HG02610 (cell line): Measurements from ENCODE around the gene RHCE.
"Not testable (repeated sequence)": the region's sequence is repeated elsewhere in the genome, so short reads cannot be mapped to it uniquely, and the experiment has no call there.

Experiments
- ATAC-seq: cut with Tn5 transposase; IDR thresholded peaks from one replicate; pipeline ENCODE4 v1.9.1; 2021; ENCODE audit warnings: mild to moderate bottlenecking, moderate library complexity; ENCODE audit not compliant: unreplicated experiment

The RHCE gene

DNA sequence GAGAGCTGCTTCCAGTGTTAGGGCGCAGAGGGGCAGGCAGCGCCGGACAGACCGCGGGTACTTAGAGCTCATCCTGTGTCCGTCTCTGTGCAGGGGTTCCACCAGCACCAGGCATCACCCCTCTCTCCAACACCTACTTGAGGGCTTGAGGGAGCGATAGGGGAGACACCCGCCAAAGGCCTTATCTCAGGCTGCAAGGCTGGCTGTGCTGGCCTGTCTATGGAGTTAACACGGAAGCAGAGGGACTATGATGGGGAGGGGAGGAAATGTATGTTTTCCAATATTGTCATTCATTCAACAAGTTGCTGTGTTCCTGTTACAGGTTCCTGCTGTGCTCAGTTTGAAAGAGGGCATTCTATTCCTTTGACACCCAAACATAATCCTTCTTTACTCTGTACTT lies at the start of gene RHCE:
Gene RHCE (minus strand): TSS at position 111 of the 400 bp plus-strand sequence. CDS start 39 bp downstream, at position 72.
- ATAC-seq = not testable (repeated sequence)

DNA sequence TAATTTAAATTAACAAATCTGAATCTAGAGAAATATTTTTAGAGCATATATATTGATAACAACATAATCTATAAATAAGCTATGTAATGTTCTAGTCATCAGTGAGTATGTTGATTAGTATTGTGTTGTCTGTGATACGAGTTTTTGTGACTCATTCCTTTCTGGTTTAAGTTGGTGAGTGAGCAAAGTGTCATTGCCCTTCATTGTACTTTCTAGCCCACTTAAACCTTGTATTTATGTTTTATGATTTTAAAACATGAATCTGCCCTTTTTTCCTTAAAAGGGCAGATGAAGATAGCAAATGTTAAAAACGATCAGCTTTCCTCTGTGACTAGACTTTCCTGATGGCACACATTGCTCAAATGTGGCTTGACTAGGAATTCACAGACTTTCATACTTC lies 48.6 kb upstream of the RHCE start:
- no peak for ATAC-seq

DNA sequence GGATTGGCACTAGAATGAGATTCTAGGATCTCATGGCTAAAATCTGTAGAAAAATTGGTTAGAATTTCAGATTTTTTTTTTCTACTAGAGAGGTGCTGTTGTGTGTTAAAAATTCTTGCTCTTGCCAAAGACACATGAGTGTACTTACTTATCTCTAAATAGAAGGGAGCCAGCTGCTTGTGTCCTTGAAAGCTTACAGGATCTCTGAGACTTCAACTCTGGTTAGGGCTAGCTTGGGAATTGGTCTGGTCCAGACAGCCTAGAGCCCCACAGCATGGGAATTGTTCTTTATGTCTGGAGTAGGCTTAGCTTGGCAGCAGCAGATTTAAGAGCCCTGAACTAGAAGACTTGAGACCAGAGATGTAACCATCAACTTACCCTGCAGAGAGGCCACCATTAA lies 47.4 kb upstream of the RHCE start:
- no peak for ATAC-seq

DNA sequence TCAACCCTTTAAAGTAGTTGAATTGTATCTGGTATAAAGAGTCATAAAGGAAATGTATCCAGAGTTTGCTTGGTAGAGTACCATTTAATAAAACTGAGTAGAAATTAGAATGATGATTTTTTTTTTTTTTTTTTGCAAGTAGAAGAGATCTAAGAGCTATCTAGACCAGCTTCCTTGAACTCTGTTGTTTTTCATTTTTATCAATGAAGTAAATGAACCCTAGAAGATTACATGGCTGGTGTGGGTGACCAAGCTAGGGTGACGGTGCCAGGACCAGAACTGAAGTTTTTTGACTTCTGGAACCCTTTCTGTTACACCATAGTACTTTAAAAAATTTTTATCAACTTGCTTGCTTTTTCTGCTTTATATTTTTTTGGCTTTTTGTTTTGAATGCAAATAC lies 47.0 kb upstream of the RHCE start:
- ATAC-seq = no peak

DNA sequence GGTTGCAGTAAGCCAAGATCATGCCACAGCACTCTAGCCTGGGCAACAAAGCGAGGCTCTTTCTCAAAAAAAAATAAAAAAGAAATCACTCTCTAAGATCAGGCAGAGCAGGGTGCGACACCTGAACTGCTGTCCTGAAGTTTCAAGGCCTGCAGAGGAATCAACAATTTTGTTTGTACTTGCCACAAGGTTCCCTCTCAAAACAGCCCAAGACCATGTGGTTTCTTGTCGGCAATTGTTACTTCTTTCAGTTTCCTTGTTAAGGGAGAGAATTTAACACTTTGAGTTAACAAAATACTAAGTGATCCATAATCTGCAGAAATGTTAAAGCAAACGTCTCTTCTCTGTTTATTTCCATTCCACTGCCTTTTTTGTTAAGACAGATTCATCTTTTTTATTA lies 46.6 kb upstream of the RHCE start:
- ATAC-seq = no peak

DNA sequence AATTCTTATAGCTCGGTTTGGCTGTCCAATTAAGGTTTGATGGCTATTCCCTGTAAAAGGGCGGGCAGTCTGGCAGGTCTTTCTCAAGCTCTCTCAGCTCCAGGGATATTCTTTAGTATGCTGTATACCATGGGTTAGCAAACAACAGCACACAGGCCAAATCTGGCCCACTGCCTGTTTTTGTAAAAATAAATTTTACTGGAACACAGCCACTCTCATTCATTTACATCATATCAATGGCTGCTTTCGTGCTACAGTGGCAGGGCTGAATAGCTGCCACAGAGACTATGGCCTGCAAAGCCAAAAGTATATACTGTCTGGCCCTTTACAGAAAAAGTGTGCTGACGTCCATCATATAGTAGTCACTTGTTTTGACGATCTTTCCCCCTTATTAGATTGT lies 42.1 kb upstream of the RHCE start:
- ATAC-seq = no peak

DNA sequence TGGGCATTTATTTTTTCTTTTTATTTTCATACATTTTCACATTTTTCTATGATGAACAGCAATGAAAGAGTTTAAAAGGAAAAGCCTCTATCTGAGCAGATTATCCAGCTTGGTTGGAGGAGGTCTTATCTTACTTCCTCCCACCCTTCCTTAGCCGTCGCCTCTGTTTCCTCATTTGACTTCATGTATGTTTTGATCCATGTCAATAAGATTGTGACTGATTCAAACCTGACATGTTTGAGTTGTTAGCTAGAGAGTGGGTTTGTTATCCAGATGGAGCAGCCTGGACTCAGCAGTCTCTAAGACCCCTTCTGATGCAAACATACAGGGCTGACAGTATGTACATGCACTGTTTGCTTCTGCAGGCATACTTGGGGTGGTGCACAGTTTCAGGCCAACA lies 41.2 kb upstream of the RHCE start:
- no peak for ATAC-seq

DNA sequence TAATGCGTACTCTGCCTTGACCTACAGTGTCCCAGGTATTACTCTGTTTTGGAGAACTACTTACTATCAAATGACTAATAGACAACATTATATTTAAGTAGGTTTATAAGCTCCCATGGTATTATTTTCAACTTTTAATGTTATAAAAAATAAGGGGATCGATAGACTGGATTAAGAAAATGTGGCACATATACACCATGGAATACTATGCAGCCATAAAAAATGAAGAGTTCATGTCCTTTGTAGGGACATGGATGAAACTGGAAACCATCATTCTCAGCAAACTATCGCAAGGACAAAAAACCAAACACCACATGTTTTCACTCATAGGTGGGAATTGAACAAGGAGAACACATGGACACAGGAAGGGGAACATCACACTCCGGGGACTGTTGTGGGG lies 40.2 kb upstream of the RHCE start:
- not testable (repeated sequence) for ATAC-seq

DNA sequence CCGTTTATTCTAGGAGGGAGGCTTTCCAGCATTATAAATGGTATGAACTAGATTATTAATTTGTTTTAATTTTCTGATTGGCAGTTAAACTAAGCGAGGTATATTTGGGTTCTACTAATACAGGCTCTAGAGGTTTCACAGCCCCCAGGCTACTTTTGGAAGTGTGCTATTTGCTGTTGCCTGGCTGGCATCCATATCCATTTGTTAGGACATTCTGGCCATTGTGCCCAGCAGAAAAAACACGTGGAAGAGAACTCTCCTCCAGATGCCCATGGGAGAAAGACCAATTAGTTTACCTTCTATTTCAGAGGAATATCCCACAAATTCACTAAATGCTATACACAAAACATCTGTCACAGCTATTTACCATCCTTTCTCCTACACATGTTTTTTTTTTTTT lies 39.4 kb upstream of the RHCE start:
- ATAC-seq = no peak

DNA sequence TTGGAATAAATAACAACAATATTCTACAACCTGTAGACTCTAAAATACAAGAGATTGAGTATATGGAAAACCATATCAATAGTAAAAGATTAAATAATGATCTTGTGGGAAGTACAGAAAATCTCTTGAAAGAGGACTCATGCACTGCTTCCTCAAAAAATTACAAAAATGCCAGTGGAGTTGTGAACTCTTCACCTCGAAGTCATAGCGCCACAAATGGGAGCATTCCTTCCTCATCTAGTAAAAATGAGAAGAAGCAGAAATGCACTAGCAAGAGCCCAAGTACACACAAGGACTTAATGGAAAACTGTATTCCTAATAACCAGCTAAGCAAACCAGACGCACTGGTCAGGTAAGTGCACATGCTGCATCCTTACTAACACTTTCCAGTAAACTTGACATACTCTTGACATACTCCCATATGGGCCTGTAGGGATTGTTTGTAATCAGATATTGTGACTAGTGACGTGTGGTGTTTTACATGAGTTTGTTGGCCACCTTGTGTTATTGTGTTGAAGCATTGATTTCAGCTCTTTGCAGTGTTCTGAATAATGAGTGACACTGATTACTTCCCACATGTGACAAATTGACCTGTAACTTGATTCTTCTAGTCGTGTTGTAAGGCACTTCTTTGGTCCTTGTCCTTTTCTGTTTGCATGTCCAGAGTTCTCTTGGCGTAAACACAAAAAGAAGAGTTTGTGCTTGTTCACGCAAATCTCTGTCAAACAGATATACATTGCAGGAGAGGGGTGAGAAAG lies 38.1 kb upstream of the RHCE start:
- no peak for ATAC-seq

DNA sequence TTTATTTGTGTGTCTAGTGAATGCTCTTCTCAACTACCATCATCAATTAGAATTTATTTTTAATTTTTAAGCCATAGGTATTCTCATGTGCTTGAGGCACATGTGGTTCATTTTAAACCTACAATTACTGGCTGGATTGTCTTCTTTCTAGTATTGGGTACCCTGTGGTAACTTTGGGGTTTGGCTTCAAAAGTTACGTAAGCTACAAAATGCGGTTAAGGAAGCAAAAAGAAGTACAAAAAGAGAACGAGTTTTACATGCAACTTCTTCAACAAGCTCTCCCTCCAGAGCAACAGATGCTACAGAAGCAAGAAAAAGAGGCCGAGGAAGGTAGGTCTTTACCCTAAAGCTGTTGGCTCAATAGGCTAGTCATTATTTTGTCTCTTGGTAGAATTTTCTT lies 35.9 kb upstream of the RHCE start:
- ATAC-seq = no peak

DNA sequence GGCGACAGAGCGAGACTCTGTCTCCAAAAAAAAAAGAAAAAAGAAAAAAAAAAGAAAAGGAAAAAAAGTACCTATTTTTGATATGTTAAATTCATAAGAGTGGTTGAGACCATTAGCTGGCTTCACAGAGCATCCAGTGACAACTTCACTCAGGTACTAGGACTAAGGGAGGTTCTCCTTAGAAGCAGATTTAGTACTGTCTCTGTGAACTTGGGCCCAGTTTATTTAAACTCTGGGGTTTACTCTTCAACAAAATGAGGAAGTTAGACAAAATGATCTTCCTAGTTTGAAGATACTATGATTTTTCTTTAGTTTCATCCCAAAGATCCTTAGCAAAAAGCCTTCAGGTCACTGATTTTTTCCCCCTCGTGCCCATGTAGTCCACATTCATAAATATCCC lies 31.3 kb upstream of the RHCE start:
- ATAC-seq = no peak

DNA sequence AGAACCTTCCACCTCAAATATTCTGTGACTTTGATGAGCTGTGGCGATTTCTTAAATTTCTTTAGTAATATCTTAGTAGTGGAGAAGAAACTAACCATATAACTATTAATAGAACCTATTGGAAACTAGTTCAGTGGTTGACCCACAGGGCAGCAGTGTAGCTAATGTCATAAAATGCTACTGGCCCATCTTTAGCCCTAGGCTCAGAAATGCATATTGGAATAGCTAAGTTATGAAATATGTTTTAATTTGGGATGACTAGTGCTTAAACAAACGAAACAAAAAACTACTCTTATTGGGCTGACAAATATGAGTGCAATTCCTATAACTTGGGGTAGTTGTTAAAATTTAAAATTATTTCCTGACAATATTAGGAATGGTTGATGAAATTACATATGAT lies 30.3 kb upstream of the RHCE start:
- ATAC-seq = no peak

DNA sequence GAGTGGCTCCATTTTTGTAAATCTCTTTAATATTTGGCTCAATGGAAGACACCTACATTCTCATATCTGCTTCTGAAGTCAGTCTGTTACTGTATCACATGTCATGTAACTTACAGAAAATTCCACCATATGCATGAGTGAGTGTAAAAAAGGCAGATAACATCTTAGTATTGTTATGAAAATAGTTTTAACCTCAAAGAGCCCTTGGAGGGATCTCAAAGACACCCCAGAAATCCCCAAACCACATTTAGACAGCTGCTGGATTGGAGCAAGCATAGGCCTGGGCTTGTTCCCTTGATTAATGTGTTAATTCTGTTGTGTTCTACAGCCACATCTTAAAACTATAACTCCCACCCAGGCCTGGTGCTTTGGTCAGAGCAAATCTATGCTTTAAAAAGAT lies 26.9 kb upstream of the RHCE start:
- peak; percentile 87 for ATAC-seq

DNA sequence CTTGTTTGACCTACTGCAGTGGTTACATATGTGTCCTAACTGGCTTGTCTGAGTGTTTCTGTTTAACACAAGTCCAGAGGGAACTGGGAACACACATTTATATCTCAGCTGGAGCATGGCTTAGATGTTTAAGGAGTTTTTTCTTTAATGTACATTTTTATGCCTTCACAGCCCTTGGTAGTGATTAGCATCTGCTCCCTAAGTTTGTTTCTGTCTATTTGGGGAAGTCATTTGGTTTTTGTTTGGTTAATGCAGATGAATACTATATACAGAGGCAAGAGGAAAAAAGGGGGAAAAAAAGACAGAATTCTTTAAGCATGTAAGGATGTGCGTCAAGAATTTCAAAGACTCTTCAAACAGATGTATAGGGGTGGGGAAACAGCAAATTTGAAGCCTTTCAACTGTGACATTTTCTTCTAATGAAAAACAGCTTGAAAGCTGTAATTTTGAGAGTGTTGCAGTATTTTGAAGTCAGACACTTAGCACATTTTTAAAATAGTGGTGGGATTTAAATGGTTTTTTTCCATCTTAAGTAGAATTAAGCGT lies 25.4 kb upstream of the RHCE start:
- ATAC-seq = no peak

DNA sequence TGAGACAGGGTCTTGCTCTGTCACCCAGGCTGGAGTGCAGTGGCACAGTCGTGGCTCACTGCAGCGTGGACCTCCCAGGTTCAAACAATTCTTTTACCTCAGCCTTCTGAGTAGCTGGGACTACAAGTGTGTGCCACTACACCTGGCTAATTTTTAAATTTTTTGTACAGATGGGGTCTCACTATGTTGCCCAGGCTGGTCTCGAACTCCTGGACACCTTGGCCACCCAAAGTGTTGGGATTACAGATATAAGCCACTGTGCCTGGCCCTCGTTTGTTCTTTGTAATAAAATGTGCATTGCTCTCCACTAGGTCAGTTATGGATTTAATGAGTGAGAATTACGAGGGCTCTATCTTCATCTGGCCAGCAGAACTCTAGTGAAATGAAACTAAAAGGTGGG lies 24.0 kb upstream of the RHCE start:
- ATAC-seq = not testable (repeated sequence)

DNA sequence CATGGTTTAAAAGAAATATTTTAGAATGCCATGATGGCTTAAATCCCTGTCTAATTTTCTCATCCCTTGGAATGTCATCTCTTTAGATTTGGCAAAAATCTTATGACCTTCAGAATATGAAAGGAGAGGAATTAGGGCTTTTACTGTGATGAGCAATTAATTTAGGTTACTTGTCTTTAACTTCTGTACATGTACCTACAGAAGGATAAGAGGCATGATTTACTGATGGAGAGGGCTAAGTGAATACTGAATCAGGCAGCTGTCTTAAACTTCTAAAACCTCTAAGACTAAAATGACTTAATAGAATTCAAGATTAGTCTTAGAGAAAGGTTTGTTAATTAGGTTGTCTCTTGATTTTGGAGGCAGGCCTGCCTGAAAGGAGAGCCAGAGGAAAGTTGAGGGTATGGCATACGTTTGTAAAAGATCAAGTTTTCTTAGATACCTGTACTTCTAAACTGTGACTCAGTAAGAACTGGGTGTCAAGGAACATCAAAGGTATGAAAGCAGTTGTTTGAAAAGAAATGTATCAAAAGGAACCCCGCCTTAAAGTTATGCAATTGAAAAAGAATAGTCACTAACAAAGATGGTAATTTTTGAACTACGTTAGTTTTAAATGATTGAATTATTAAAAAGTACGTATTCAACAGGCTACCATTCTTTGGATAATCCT lies 22.5 kb upstream of the RHCE start:
- no peak for ATAC-seq

DNA sequence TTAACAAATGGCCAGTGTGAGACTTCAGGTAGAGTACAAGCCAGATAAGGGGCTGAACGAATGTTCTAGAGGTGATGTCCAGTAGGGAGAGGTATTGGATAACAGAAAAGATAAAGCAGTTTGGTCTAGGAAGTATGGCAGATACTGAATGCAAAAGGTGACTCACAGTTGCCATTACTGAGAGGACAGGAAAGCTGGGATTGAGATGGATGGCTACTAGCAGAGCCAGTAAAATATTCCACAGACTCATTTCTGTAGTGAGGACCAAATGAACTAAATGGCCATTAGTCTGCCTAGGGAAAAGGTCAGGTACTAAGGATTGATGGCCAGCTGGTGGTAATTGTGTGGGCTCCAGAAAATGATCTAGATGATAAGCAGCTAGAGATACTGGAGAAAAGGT lies 21.6 kb upstream of the RHCE start:
- no peak for ATAC-seq

DNA sequence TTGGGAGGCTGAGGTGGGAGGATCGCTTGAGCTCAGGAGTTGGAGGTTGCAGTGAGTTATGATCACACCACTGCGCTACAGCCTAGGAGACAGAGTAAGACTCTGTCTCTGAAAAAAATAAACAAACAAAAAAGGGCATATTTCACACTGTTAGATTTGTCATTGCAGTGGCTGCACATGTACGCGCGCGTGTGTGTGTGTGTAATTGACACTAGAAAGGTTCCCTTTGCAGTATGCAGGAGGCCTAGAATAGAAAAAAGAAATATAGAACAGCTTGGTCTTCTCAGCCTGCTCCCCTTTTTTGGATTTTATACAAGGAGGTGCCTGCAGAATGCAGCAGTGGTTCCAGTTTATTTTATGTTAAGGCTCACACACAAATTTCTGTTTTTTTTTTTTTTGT lies 18.7 kb upstream of the RHCE start:
- ATAC-seq = no peak

DNA sequence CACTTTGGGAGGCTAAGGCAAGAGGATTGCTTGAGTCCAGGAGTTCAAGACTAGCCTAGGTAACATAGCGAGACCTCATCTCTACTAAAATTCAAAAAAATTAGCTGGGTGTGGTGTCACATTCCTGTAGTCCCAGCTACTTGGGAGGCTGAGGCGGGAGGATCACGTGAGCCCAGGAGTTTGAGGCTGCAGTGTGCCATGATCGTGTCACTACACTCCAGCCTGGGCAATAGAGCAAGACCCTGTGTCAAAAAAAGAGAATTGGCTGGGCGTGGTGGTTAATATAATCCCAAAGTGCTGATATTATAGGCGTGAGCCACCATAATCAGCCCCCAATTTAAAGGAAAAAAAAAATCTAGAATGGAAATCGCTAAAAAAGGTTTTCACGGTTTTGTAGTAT lies 17.0 kb upstream of the RHCE start:
- ATAC-seq = no peak

DNA sequence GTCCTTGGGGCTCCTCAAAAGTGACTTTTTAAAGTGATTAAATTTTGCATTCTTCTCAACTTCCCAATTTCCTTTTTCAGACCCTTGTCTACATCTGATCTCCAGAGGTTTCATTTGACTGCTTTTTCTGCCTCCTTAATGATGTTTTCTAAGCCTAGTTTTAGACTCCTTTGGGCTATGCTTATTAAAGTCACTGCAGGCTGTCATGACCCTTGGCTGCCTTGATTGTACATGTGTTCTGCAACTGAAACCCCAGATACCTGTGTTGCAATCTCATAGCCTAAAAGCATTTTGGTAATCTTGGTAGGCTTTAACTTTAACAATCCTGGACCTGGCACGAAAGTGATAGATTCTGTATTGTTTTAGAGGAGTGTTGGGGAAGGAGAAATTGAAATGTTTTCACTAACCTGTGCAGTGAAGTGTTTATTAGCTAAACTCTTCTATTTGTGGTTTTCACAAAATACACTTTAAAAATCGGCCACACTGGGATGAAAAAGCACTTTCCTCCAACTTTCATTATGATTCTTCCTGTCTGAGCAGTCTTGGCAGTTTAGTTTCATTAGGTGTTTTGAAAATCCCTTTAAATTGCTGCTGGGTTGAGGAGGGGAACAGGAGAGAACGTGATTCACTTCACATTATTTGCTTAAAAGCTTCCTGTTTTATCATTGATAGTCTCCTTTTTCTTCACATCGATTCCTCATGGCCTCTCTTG lies 14.9 kb upstream of the RHCE start:
- no peak for ATAC-seq
